IPS DF 6.9 (cell line): ENCODE results near the gene FOXS1.
"Not testable (repeated sequence)": the region's sequence is repeated elsewhere in the genome, so short reads cannot be mapped to it uniquely, and the experiment has no call there.

ENCODE experiments used
- DNase-seq: peaks from one replicate; pipeline ENCODE4 v3.0.0-alpha.2; 2013; ENCODE audit warnings: low read depth, low spot score
- H3K27ac ChIP-seq: one replicate; pipeline ENCODE4 v1.5.1; 2013; ENCODE audit warnings: low read length, control low read depth
- H3K27me3 ChIP-seq: 2 replicates; pipeline ENCODE4 v1.6.1; 2013; ENCODE audit warnings: mild to moderate bottlenecking, low read length; ENCODE audit not compliant: control insufficient read depth, insufficient read depth
- H3K36me3 ChIP-seq: 2 replicates; pipeline ENCODE4 v1.6.1; 2013; ENCODE audit warnings: low read length; ENCODE audit not compliant: control insufficient read depth, insufficient read depth
- H3K4me1 ChIP-seq: 2 replicates; pipeline ENCODE4 v1.6.1; 2013; ENCODE audit warnings: low read length; ENCODE audit not compliant: control insufficient read depth, insufficient read depth
- H3K4me3 ChIP-seq: 2 replicates; pipeline ENCODE4 v1.5.1; 2013; ENCODE audit warnings: mild to moderate bottlenecking, low read length
- H3K9me3 ChIP-seq: 2 replicates; pipeline ENCODE4 v1.6.1; 2013; ENCODE audit warnings: low read length, inconsistent platforms; ENCODE audit not compliant: control insufficient read depth, insufficient read depth
- WGBS: extraction: QIAGEN DNeasy Blood & Tissue Kit; methylation state at CpG from one replicate; pipeline ENCODE4 v1.1.7; 2013; ENCODE audit warnings: mixed read lengths, missing lambda C conversion rate; ENCODE audit not compliant: insufficient read length, insufficient coverage; 5-methylcytosine and 5-hydroxymethylcytosine counted together

FOXS1 gene

DNA sequence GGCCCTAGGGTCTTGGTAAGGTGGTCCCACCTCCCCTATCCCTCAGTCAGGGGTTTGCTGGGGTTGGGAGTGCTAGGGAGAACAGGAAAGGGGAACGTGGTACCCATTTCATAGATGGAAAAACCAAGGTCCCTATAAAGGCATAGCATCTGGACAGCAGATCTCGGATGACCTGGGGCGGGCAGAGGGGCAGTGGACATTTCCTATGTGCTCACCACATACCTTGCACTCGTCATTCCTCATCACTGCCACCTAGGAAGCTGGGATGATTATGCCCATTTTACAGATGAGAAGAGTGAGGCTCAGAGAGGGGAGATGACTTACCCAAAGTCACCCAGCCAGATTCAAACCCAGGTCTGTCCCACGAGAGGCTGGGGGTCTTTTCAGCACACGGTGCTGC is 14.2 kb downstream of the FOXS1 start:
- Histone ChIP-seq H3K4me3 (no peak overlapping the region), H3K36me3 (no peaks in the 10 kb centered on the region), H3K4me1 (peaks cover 3% of the 10 kb centered on the region; the same call in 1 of the 2 replicates), H3K27ac (no peak overlapping the region), H3K27me3 (no peaks in the 10 kb centered on the region), H3K9me3 (no peaks in the 10 kb centered on the region)
- DNase-seq: no peak
- WGBS: no CpG with 5 or more reads among the region's 6 CpGs

DNA sequence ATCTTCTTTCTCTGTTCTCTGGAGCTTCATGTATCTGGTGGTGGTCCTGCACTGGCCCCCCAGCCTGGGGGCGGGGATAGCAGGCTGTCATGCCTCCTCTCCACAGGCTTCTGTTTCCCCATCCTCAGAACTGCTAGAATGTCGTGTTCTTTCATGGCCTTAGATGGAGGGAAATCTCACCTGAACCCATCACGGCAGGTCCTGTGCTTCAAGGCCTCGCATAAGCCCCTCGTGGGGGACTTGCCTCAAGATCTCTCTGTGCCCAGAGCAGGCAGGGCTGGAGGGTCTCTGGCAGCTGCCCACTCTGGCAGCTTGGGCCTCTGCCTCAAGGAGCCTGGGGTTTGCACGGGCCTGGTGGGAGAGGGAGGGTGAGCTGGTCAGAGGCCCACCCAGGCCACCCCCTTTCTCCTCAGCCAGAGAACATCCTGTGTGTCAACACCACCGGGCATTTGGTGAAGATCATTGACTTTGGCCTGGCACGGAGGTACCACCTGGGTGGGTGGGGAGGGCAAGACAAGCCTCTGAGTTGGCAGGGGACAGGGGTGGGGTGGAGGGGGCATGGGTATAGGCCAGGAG is 14.9 kb downstream of the FOXS1 start:
- H3K4me3 ChIP-seq: no peak overlapping the region
- no peak overlapping the region for H3K27ac ChIP-seq
- H3K9me3 ChIP-seq: no peaks in the 10 kb centered on the region
- no peaks in the 10 kb centered on the region for H3K27me3 ChIP-seq
- no peak for DNase-seq
- WGBS: no CpG with 5 or more reads among the region's 8 CpGs
- peaks cover 3% of the 10 kb centered on the region; the same call in 1 of the 2 replicates for H3K4me1 ChIP-seq
- H3K36me3 ChIP-seq: no peaks in the 10 kb centered on the region

DNA sequence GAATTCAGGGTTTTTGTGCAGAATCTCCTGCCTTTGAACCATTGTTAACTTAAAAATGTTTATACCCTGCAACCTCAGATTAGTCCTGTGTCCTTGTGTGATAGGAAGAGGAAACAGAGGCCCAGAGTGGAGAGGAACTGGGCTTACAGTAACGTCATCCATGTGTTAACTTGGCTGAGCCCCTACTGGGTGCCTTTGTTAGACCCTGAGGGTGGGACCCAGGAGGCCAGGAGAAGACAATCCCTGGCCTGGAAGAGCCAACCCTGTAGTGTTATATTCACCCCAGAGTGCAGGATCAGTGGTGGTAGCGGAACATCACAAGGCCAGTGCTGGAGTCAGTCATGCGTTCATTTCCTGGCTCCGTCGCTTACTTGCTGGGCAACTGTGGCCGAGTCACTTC is 15.7 kb downstream of the FOXS1 start:
- no peak for DNase-seq
- Histone ChIP-seq H3K36me3 (no peaks in the 10 kb centered on the region), H3K4me1 (peaks cover 3% of the 10 kb centered on the region; the same call in 1 of the 2 replicates), H3K4me3 (no peak overlapping the region), H3K27ac (no peak overlapping the region), H3K9me3 (no peaks in the 10 kb centered on the region), H3K27me3 (no peaks in the 10 kb centered on the region)
- no CpG with 5 or more reads among the region's 6 CpGs for WGBS

DNA sequence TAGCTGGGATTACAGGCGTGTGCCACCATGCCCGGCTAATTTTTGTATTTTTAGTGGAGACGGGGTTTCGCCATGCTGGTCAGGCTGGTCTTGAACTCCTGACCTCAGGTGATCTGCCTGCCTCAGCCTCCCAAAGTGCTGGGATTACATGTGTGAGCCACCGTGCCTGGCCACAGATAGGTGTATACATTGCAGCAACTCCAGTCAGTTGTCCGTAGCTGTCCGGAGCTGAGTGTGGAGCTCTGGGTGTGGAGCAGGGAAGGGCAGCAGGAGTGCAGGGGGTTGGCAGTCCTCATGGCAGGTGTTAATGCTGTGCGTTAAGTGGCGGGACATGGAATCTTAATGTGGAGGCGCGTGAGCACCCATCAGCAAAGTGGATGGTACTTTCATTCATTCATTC is 17.4 kb downstream of the FOXS1 start:
- H3K4me3 ChIP-seq, H3K27ac ChIP-seq, H3K9me3 ChIP-seq, H3K27me3 ChIP-seq, H3K4me1 ChIP-seq, DNase-seq, H3K36me3 ChIP-seq: not testable (repeated sequence)
- no CpG with 5 or more reads among the region's 11 CpGs for WGBS

DNA sequence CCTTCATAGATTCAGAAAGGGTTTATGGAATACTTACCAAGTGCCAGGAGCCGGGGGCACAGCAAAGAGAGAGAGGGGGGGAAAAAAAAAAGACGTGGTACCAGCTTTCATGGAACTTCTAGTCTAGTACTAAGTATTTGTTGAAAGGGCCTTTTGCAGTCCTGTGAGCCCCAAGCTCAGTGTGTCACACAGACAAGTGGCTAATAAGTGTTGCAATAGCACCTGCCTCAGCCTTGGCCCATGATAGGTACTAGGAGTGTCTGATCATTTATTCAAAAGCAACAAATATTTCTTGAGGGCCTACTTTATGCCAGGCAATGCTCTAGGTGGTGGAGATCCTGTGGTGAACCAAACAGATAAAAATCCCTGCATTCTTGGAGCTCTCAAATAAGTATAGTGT is 18.3 kb downstream of the FOXS1 start:
- no peak overlapping the region for H3K4me3 ChIP-seq
- H3K27me3 ChIP-seq: no peaks in the 10 kb centered on the region
- no peaks in the 10 kb centered on the region for H3K4me1 ChIP-seq
- H3K36me3 ChIP-seq: no peaks in the 10 kb centered on the region
- H3K27ac ChIP-seq: no peak overlapping the region
- H3K9me3 ChIP-seq: no peaks in the 10 kb centered on the region
- DNase-seq: no peak
- WGBS: no CpG with 5 or more reads among the region's 2 CpGs

DNA sequence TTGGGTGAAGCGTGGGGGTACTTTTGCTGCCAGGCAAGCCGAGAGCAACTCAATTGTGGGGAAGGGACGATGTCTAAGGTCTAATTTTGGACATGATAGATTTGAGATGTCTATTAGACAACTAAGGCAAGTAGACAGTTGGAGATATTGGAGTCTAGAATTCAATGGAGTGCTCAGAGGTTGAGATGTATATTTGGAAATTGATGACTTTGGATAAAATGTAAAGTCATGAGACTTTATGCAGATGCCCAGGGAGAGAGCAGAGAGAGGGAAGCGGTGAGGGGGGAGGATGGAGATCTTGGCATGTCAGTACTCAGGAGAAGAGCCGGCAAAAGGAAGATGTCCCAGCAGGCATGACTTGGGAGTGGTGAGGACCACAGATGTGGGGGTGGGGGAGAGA is 19.3 kb downstream of the FOXS1 start:
- Histone ChIP-seq H3K27me3 (no peaks in the 10 kb centered on the region), H3K36me3 (no peaks in the 10 kb centered on the region), H3K9me3 (no peaks in the 10 kb centered on the region), H3K4me1 (no peaks in the 10 kb centered on the region), H3K4me3 (no peak overlapping the region), H3K27ac (no peak overlapping the region)
- no CpG with 5 or more reads among the region's 5 CpGs for WGBS
- DNase-seq: no peak

DNA sequence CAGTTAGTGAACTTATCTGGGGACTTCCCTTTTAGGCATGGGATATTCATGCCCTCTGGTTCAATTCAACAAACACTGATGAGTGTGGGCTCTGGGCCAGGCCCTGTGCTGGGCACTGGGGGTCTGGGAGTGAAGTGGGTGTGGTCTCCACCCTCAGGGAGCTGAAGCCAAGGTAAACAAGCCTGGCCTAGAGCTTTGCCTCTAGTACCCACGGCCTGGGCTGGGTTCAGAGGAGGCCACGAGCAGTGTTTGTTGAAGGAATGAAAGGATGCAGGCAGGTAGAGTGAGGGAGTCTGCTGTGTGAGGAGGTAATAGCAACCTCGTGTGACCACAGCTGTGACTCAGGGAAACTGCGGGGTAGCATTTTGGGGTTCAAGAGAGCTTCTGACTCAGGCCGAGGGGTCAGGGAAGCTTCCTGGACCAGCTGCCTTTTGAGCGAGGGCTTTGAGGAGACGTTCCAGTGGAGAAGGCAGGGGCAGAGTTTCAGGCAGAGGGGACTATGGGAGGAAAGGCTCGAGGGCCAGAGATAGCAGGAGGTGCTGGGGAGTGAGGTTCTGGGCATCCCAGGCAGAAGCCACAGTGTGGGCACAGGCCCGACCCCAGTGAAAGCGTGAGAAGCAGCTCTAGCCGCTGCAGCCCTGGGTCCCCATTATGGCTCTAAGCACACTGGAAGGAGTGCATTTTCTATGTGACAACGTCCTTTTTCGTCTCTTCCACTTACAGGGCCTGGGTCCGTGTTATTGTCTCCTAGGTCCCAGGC is 20.7 kb downstream of the FOXS1 start:
- DNase-seq: no peak
- Histone ChIP-seq H3K36me3 (no peaks in the 10 kb centered on the region), H3K4me3 (no peak overlapping the region), H3K27ac (no peak overlapping the region), H3K27me3 (no peaks in the 10 kb centered on the region), H3K9me3 (no peaks in the 10 kb centered on the region), H3K4me1 (no peaks in the 10 kb centered on the region)
- WGBS: no CpG with 5 or more reads among the region's 14 CpGs

DNA sequence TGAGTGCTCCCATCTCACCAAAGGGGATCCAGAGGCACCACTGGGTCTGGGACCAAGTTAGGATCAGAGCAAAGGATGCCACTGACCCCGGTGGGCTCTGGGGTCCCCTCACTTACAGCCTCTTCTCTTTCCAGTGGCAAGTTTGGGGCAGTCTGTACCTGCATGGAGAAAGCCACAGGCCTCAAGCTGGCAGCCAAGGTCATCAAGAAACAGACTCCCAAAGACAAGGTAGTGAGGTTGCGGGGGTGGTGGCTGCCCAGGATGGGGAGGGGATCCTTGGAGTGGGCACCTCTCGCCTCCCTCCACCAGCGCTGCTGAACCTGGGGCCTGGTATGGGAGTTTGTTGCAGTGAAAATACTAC is 21.3 kb downstream of the FOXS1 start:
- WGBS: no CpG with 5 or more reads among the region's 4 CpGs
- Histone ChIP-seq H3K27ac (no peak overlapping the region), H3K36me3 (no peaks in the 10 kb centered on the region), H3K27me3 (no peaks in the 10 kb centered on the region), H3K4me3 (no peak overlapping the region), H3K4me1 (no peaks in the 10 kb centered on the region), H3K9me3 (no peaks in the 10 kb centered on the region)
- DNase-seq: no peak

DNA sequence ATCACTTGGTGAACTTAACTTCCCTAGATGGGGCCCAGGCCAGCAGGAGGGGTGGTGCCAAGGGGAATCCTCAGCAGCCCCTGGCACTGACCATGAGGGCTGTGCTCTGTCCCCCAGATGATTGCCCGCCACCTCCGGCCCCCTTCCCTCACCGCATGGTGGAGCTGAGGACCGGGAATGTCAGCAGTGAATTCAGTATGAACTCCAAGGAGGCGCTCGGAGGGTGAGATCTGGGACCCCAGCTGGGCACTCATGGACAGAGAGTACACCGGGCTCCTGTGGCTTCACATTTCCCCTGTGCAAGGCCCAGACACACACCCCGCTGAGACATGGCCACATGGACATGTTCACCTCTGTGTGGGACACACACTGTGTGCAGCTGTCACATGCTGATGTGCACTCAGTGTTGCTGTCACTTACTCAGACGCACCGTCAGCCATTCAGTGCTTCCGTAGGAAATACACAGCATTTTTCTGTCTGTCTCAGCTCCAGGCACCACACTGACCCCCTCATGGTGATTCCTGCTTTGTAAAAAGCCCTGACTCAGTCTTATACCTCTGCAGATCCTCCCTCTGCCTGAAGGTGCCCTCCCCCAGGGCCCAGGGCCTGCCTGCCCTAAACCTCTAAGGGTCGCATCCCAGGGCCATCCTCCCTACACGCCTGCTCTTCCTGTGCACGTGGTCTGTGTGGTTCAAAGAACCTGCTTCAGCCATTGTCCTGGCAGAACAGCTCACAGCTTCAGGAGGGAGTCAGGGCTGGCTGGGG is 21.9 kb downstream of the FOXS1 start:
- H3K27me3 ChIP-seq: no peaks in the 10 kb centered on the region
- no peak for DNase-seq
- H3K27ac ChIP-seq: no peak overlapping the region
- H3K4me3 ChIP-seq: no peak overlapping the region
- no CpG with 5 or more reads among the region's 14 CpGs for WGBS
- H3K4me1 ChIP-seq: no peaks in the 10 kb centered on the region
- no peaks in the 10 kb centered on the region for H3K9me3 ChIP-seq
- no peaks in the 10 kb centered on the region for H3K36me3 ChIP-seq

DNA sequence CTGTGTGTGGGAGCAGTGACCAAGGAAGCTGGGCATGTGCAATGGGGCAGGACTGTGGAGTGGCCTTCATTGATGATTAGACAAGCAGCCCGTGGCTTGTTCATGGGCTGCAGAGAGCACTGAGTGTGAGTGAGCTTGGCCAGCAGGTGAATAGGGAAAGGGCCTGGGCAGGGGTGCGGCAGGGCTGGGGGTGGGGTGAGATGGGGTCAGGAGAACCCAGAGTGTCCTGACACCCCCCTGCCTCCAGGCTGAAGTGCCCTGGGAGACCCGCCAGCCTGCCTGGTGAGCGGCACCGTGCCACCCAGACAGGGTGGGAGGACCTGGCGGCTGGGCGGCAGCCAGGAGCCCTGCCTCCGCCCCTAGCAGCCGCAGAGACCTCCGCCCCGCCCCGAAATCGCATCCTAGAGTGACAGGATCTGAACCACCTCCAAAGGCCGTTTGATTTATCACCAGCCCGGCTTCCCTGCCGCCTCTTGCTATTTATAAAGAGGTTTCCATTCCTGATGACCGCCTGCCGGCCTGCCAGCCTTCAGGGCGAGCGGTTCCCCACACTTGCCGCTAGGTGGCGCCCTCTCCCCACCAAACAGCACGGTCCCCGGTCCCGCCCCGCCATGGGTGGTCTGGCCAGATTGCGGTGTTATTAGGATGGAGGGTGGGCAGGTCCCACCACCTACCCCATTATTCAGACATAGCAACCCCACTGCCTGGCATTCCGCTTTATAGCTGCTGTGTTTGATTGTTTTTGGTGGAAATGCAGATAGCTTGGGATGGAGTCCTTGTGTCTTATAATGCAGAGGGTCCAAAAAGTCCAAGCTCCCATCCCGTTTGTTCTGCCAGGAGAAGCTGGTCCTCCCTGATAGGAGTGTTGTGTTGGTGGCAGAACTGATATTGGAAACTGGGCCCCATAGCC is 22.7 kb downstream of the FOXS1 start:
- no peaks in the 10 kb centered on the region for H3K27me3 ChIP-seq
- H3K9me3 ChIP-seq: no peaks in the 10 kb centered on the region
- H3K4me1 ChIP-seq: no peaks in the 10 kb centered on the region
- no peak for DNase-seq
- H3K36me3 ChIP-seq: no peaks in the 10 kb centered on the region
- no peak overlapping the region for H3K4me3 ChIP-seq
- WGBS: no CpG with 5 or more reads among the region's 29 CpGs
- no peak overlapping the region for H3K27ac ChIP-seq
